ENCODE data around the gene BCAS3. TPM values are rescaled to one million over a fixed set of nuclear protein-coding genes. Genes with fewer than 3 reads are reported as not detected.
"Not testable (repeated sequence)": the region's sequence is repeated elsewhere in the genome, so short reads cannot be mapped to it uniquely, and the experiment has no call there.

Gene BCAS3
- total RNA-seq, 1 experiment from 2014 or later = 14.4 TPM

DNA sequence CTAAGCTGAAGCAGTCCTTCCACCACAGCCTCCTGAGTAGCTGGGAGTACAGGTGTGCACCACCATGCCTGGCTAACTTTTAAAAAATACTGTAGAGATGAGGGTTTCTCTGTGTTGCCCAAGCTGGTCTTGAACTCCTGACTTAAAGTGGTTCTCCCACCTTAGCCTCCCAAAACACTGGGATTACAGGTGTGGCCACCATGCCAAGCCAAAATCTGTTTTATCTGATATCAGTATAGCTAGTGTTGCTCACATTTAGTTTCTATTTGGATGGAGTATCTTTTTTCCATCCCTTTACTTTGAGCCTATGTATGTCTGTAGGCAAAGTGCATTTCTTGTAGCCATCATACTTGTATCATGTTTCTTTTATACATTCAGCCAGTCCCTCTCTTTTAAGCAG lies 82.1 kb downstream of the BCAS3 start:
- no peak for TF ChIP-seq EZH2 (IDR thresholded peaks at IDR 0.05; ENCODE audit: borderline replicate concordance, low read depth, low read length, poor library complexity, severe bottlenecking)
- no peak for TF ChIP-seq CTCF (conservative IDR thresholded peaks at IDR 0.05; ENCODE audit: low read depth, low read length)
- Histone ChIP-seq H3K36me3 (ENCODE audit: insufficient read depth, low read length, poor library complexity, severe bottlenecking) (no peaks in the 10 kb centered on the region), H3K27me3 (replicated peaks; ENCODE audit: insufficient read depth, low read depth, low read length, poor library complexity) (no peaks in the 10 kb centered on the region), H3K4me1 (ENCODE audit: insufficient read depth, low read length, poor library complexity, severe bottlenecking) (no peaks in the 10 kb centered on the region), H3K4me3 (ENCODE audit: low read depth, low read length, poor library complexity, severe bottlenecking) (no peak overlapping the region), H3K9me3 (ENCODE audit: low read depth, low read length, poor library complexity, severe bottlenecking) (no peaks in the 10 kb centered on the region), H3K27ac (ENCODE audit: low read depth, low read length, poor library complexity, severe bottlenecking) (no peak overlapping the region)
- ChIA-PET CTCF (no interaction called here), POLR2A (ENCODE audit: low non-redundant PET) (no interaction called here)
- BruUV-seq (replicated peaks) = no TSS peak
- intact Hi-C loops (cut with micrococcal nuclease; ENCODE audit: unreplicated experiment) = no loop called here
- DNase-seq (ENCODE audit: low spot score) = no peak

- H3K27me3 ChIP-seq (replicated peaks; ENCODE audit: insufficient read depth, low read depth, low read length, poor library complexity); H3K36me3 ChIP-seq (ENCODE audit: insufficient read depth, low read length, poor library complexity, severe bottlenecking); H3K4me1 ChIP-seq (ENCODE audit: insufficient read depth, low read length, poor library complexity, severe bottlenecking); H3K4me3 ChIP-seq (ENCODE audit: low read depth, low read length, poor library complexity, severe bottlenecking); BruUV-seq (replicated peaks); POLR2A ChIA-PET (ENCODE audit: low non-redundant PET); intact Hi-C loops (cut with micrococcal nuclease; ENCODE audit: unreplicated experiment); H3K27ac ChIP-seq (ENCODE audit: low read depth, low read length, poor library complexity, severe bottlenecking); DNase-seq (ENCODE audit: low spot score); H3K9me3 ChIP-seq (ENCODE audit: low read depth, low read length, poor library complexity, severe bottlenecking): not testable (repeated sequence)
- CTCF ChIA-PET = interaction anchor here (0.7 kb wide), 1 partner anchor 15 kb away, joined by 3 read pairs; no protein-coding TSS in a partner anchor
Observed at GRCh38 chr17:60761301-60761700, 83.7 kb downstream of the BCAS3 start.

- DNase-seq (ENCODE audit: low spot score) = no peak
- H3K4me1 ChIP-seq (ENCODE audit: insufficient read depth, low read length, poor library complexity, severe bottlenecking) = no peaks in the 10 kb centered on the region
- H3K4me3 ChIP-seq (ENCODE audit: low read depth, low read length, poor library complexity, severe bottlenecking) = no peak overlapping the region
- no peaks in the 10 kb centered on the region for H3K27me3 ChIP-seq (replicated peaks; ENCODE audit: insufficient read depth, low read depth, low read length, poor library complexity)
- CTCF ChIA-PET = no interaction called here
- no peaks in the 10 kb centered on the region for H3K36me3 ChIP-seq (ENCODE audit: insufficient read depth, low read length, poor library complexity, severe bottlenecking)
- TF ChIP-seq CTCF (conservative IDR thresholded peaks at IDR 0.05; ENCODE audit: low read depth, low read length) (no peak), EZH2 (IDR thresholded peaks at IDR 0.05; ENCODE audit: borderline replicate concordance, low read depth, low read length, poor library complexity, severe bottlenecking) (no peak)
- no peaks in the 10 kb centered on the region for H3K9me3 ChIP-seq (ENCODE audit: low read depth, low read length, poor library complexity, severe bottlenecking)
- no peak overlapping the region for H3K27ac ChIP-seq (ENCODE audit: low read depth, low read length, poor library complexity, severe bottlenecking)
- POLR2A ChIA-PET (ENCODE audit: low non-redundant PET) = no interaction called here
- BruUV-seq (replicated peaks) = no TSS peak
- intact Hi-C loops (cut with micrococcal nuclease; ENCODE audit: unreplicated experiment) = no loop called here
Observed at GRCh38 chr17:60766778-60767190, 89.1 kb downstream of the BCAS3 start.

GRCh38 chr17:60767744-60768308 lies 90.2 kb downstream of the BCAS3 start:
- Histone ChIP-seq H3K27me3 (replicated peaks; ENCODE audit: insufficient read depth, low read depth, low read length, poor library complexity) (no peaks in the 10 kb centered on the region), H3K4me1 (ENCODE audit: insufficient read depth, low read length, poor library complexity, severe bottlenecking) (no peaks in the 10 kb centered on the region), H3K4me3 (ENCODE audit: low read depth, low read length, poor library complexity, severe bottlenecking) (no peak overlapping the region), H3K27ac (ENCODE audit: low read depth, low read length, poor library complexity, severe bottlenecking) (no peak overlapping the region), H3K9me3 (ENCODE audit: low read depth, low read length, poor library complexity, severe bottlenecking) (no peaks in the 10 kb centered on the region), H3K36me3 (ENCODE audit: insufficient read depth, low read length, poor library complexity, severe bottlenecking) (no peaks in the 10 kb centered on the region)
- ChIA-PET POLR2A (ENCODE audit: low non-redundant PET) (no interaction called here), CTCF (interaction anchor here (0.6 kb wide), 1 partner anchor 21 kb away, joined by 3 read pairs; no protein-coding TSS in a partner anchor)
- TF ChIP-seq CTCF (conservative IDR thresholded peaks at IDR 0.05; ENCODE audit: low read depth, low read length) = no peak
- no peak for TF ChIP-seq EZH2 (IDR thresholded peaks at IDR 0.05; ENCODE audit: borderline replicate concordance, low read depth, low read length, poor library complexity, severe bottlenecking)
- intact Hi-C loops (cut with micrococcal nuclease; ENCODE audit: unreplicated experiment) = no loop called here
- no TSS peak for BruUV-seq (replicated peaks)
- no peak for DNase-seq (ENCODE audit: low spot score)

Measured in A673 (cell line).